HEK293 (cell line): ENCODE results near the gene LRRC27.

ENCODE experiments used
- MYNN ChIP-seq: fragments of 450-650 bp; formaldehyde crosslinking; IDR thresholded peaks from 2 replicates; pipeline ENCODE4 v1.5.1; 2016; ENCODE audit warnings: missing biosample characterization, missing genetic modification characterization, borderline replicate concordance
- WT1 ChIP-seq: fragments of 450-650 bp; formaldehyde crosslinking; IDR thresholded peaks from 2 replicates; pipeline ENCODE4 v1.5.1; 2016; ENCODE audit warnings: missing biosample characterization, missing genetic modification characterization
- ZNF146 ChIP-seq: fragments of 450-650 bp; formaldehyde crosslinking; IDR thresholded peaks from 2 replicates; pipeline ENCODE4 v1.5.1; 2016; ENCODE audit warnings: missing biosample characterization, missing genetic modification characterization
- ZNF335 ChIP-seq: fragments of 450-650 bp; formaldehyde crosslinking; conservative IDR thresholded peaks from 2 replicates; pipeline ENCODE4 v1.5.1; 2016; ENCODE audit warnings: missing biosample characterization, missing genetic modification characterization
- ZNF670 ChIP-seq: fragments of 450-650 bp; formaldehyde crosslinking; IDR thresholded peaks from 2 replicates; pipeline ENCODE4 v1.5.1; 2016; ENCODE audit warnings: missing biosample characterization, missing genetic modification characterization, low read depth
- ZNF776 ChIP-seq: fragments of 450-650 bp; formaldehyde crosslinking; IDR thresholded peaks from 2 replicates; pipeline ENCODE4 v1.5.0; 2017; ENCODE audit warnings: missing biosample characterization, missing genetic modification characterization, borderline replicate concordance
- TF ChIP-seq, protein P1 (sequence below): fragments of 450-650 bp; formaldehyde crosslinking; IDR thresholded peaks from 2 replicates; pipeline ENCODE4 v1.5.1; 2016; ENCODE audit warnings: missing biosample characterization, missing genetic modification characterization
- TF ChIP-seq, protein P2 (sequence below): fragments of 450-650 bp; formaldehyde crosslinking; optimal IDR thresholded peaks from 2 replicates; pipeline ENCODE3; 2016; ENCODE audit warnings: missing biosample characterization, mild to moderate bottlenecking, missing genetic modification characterization

DNA sequence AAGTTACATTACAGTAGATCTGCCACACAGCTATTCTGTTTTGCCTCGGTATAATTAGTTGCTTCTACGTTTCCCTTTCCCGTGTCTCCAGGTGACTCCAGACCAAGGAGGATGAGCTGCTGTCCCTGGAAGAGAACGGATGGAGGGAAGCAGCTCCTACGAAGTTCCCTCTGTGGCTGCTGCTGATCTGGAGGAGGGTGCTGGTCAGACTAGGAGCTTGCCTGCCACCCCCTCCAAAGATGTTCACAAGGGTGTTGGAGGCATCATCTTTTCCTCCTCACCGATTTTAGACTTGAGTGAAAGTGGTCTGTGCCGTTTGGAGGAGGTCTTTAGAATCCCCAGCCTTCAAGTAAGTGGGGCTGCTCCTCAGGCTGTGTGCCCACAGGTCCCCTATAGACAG, 1.4 kb downstream of the LRRC27 start:
- TF ChIP-seq ZNF335 (tag by site-specific recombination) (no peak), MYNN (no peak), ZNF776 (tag by site-specific recombination) (no peak), ZNF146 (tag by site-specific recombination) (no peak), WT1 (tag by site-specific recombination) (no peak), ZNF670 (tag by site-specific recombination) (no peak)
- TF ChIP-seq, protein P1, sequence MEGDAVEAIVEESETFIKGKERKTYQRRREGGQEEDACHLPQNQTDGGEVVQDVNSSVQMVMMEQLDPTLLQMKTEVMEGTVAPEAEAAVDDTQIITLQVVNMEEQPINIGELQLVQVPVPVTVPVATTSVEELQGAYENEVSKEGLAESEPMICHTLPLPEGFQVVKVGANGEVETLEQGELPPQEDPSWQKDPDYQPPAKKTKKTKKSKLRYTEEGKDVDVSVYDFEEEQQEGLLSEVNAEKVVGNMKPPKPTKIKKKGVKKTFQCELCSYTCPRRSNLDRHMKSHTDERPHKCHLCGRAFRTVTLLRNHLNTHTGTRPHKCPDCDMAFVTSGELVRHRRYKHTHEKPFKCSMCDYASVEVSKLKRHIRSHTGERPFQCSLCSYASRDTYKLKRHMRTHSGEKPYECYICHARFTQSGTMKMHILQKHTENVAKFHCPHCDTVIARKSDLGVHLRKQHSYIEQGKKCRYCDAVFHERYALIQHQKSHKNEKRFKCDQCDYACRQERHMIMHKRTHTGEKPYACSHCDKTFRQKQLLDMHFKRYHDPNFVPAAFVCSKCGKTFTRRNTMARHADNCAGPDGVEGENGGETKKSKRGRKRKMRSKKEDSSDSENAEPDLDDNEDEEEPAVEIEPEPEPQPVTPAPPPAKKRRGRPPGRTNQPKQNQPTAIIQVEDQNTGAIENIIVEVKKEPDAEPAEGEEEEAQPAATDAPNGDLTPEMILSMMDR = no peak
- TF ChIP-seq, protein P2, sequence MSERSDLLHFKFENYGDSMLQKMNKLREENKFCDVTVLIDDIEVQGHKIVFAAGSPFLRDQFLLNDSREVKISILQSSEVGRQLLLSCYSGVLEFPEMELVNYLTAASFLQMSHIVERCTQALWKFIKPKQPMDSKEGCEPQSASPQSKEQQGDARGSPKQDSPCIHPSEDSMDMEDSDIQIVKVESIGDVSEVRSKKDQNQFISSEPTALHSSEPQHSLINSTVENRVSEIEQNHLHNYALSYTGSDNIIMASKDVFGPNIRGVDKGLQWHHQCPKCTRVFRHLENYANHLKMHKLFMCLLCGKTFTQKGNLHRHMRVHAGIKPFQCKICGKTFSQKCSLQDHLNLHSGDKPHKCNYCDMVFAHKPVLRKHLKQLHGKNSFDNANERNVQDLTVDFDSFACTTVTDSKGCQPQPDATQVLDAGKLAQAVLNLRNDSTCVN (tag by site-specific recombination) = no peak
